Glutamatergic neuron (in vitro differentiated cells): ENCODE measurements around the gene RALBP1. TPM values are rescaled to one million over a fixed set of nuclear protein-coding genes. Genes with fewer than 3 reads are reported as not detected.

Experiments
- DNase-seq: peaks from one replicate; pipeline ENCODE4 v3.0.0; 2022
- H3K27ac Mint-ChIP-seq: one replicate; pipeline ENCODE4 v1.8.0; 2020; ENCODE audit warnings: mild to moderate bottlenecking, mixed read lengths, inconsistent platforms; ENCODE audit not compliant: unreplicated experiment
- H3K27me3 Mint-ChIP-seq: one replicate; pipeline ENCODE4 v1.8.0; 2020; ENCODE audit warnings: mild to moderate bottlenecking, moderate library complexity, mixed read lengths, inconsistent platforms; ENCODE audit not compliant: unreplicated experiment
- H3K36me3 Mint-ChIP-seq: one replicate; pipeline ENCODE4 v1.8.0; 2020; ENCODE audit warnings: mild to moderate bottlenecking, mixed read lengths, inconsistent platforms; ENCODE audit not compliant: unreplicated experiment
- H3K4me1 Mint-ChIP-seq: one replicate; pipeline ENCODE4 v1.8.0; 2020; ENCODE audit warnings: mild to moderate bottlenecking, low read depth, mixed read lengths, inconsistent platforms; ENCODE audit not compliant: unreplicated experiment
- H3K4me3 Mint-ChIP-seq: one replicate; pipeline ENCODE4 v1.8.0; 2020; ENCODE audit warnings: mild to moderate bottlenecking, mixed read lengths, inconsistent platforms; ENCODE audit not compliant: unreplicated experiment
- H3K9me3 Mint-ChIP-seq: one replicate; pipeline ENCODE4 v1.8.0; 2020; ENCODE audit warnings: mild to moderate bottlenecking, moderate library complexity, mixed read lengths, inconsistent platforms; ENCODE audit not compliant: unreplicated experiment
- CTCF ChIP-seq: fragments of 200-600 bp; sonication (generic); IDR thresholded peaks from one replicate; pipeline ENCODE4 v1.5.0; 2021; ENCODE audit not compliant: partially characterized antibody, unreplicated experiment
- total RNA-seq: library from RNA; stranded (reverse); fragmentation: NEBNext Ultra II Directional; extraction: Animal tissue kit (Norgen Biotek cat#: 25700); gene quantifications from one replicate; pipeline ENCODE4 v1.2.1, GENCODE V29; 2021; ENCODE audit not compliant: unreplicated experiment

RALBP1 gene
- total RNA-seq, 1 donor from 2014 or later = 38.1 TPM

GRCh38 chr18:9508446-9509025 lies 33.2 kb downstream of the RALBP1 start:
- Mint-ChIP-seq H3K4me1 (peaks cover 9% of the 10 kb centered on the region), H3K4me3 (no peak overlapping the region), H3K36me3 (peaks cover under 1% of the 10 kb centered on the region), H3K27ac (no peak overlapping the region), H3K27me3 (no peaks in the 10 kb centered on the region), H3K9me3 (no peaks in the 10 kb centered on the region)
- no peak for TF ChIP-seq CTCF
- DNase-seq = no peak

GRCh38 chr18:9513971-9514512 lies 38.7 kb downstream of the RALBP1 start:
- Mint-ChIP-seq H3K9me3 (no peaks in the 10 kb centered on the region), H3K36me3 (no peaks in the 10 kb centered on the region), H3K27ac (no peak overlapping the region), H3K4me3 (no peak overlapping the region), H3K4me1 (no peaks in the 10 kb centered on the region), H3K27me3 (no peaks in the 10 kb centered on the region)
- DNase-seq = no peak
- no peak for TF ChIP-seq CTCF

- no peak overlapping the region for H3K27ac Mint-ChIP-seq
- TF ChIP-seq CTCF = peak; percentile 92
- H3K27me3 Mint-ChIP-seq = no peaks in the 10 kb centered on the region
- DNase-seq = no peak
- H3K36me3 Mint-ChIP-seq = no peaks in the 10 kb centered on the region
- H3K4me1 Mint-ChIP-seq = no peaks in the 10 kb centered on the region
- no peak overlapping the region for H3K4me3 Mint-ChIP-seq
- no peaks in the 10 kb centered on the region for H3K9me3 Mint-ChIP-seq
Observed at GRCh38 chr18:9516437-9517064, 41.2 kb downstream of the RALBP1 start.

GRCh38 chr18:9517869-9518268 lies 42.6 kb downstream of the RALBP1 start:
- DNase-seq = no peak
- Mint-ChIP-seq H3K36me3 (no peaks in the 10 kb centered on the region), H3K27ac (no peak overlapping the region), H3K9me3 (no peaks in the 10 kb centered on the region), H3K4me3 (no peak overlapping the region), H3K4me1 (no peaks in the 10 kb centered on the region), H3K27me3 (no peaks in the 10 kb centered on the region)
- no peak for TF ChIP-seq CTCF

- TF ChIP-seq CTCF = no peak
- DNase-seq = no peak
- Mint-ChIP-seq H3K27ac (no peak overlapping the region), H3K4me3 (no peak overlapping the region), H3K9me3 (no peaks in the 10 kb centered on the region), H3K36me3 (no peaks in the 10 kb centered on the region), H3K27me3 (no peaks in the 10 kb centered on the region), H3K4me1 (no peaks in the 10 kb centered on the region)
Observed at GRCh38 chr18:9519399-9519798, 44.1 kb downstream of the RALBP1 start.
